Stimulated activated effector memory CD8-positive, alpha-beta T cell treated with anti-CD3 and anti-CD28 coated beads, Interleukin-12 subunit alpha, Interleukin-12 subunit beta, amount 100 ng/mL, for 72 hours (primary cell): ENCODE data around the gene PTPRF.
A peak's percentile ranks its signal among the peaks of the same experiment; 100 is the strongest.
"Not testable (repeated sequence)": the region's sequence is repeated elsewhere in the genome, so short reads cannot be mapped to it uniquely, and the experiment has no call there.

Experiments
- ATAC-seq: fragments of 150-1000 bp; cut with Tn5 transposase; 2 replicates; pipeline ENCODE4 v1.10.0; 2021
- DNase-seq, 2 donors: peaks; one replicate each; pipeline ENCODE4 v3.0.0; 2021 to 2022; ENCODE audit warnings: low spot score in 2 of 2
- H3K27ac Mint-ChIP-seq: one replicate; pipeline ENCODE4 v1.8.0; 2022; ENCODE audit warnings: mild to moderate bottlenecking, mixed read lengths
- H3K36me3 Mint-ChIP-seq: one replicate; pipeline ENCODE4 v1.8.0; 2022; ENCODE audit warnings: mild to moderate bottlenecking, mixed read lengths
- H3K4me1 Mint-ChIP-seq: one replicate; pipeline ENCODE4 v1.8.0; 2022; ENCODE audit warnings: mixed read lengths
- H3K4me3 Mint-ChIP-seq: one replicate; pipeline ENCODE4 v1.8.0; 2022; ENCODE audit warnings: mild to moderate bottlenecking, mixed read lengths
- H3K9me3 Mint-ChIP-seq: one replicate; pipeline ENCODE4 v1.8.0; 2022; ENCODE audit warnings: mixed read lengths

The PTPRF gene

GRCh38 chr1:43541141-43541540, 10.5 kb downstream of the PTPRF start:
- Mint-ChIP-seq H3K9me3 (no peaks in the 10 kb centered on the region), H3K4me1 (no peaks in the 10 kb centered on the region), H3K36me3 (no peaks in the 10 kb centered on the region), H3K27ac (no peak overlapping the region), H3K4me3 (no peak overlapping the region)
- DNase-seq (no peak), ATAC-seq (no peak)

GRCh38 chr1:43541721-43542401, 11.2 kb downstream of the PTPRF start:
- Mint-ChIP-seq H3K4me1 (no peaks in the 10 kb centered on the region), H3K4me3 (no peak overlapping the region), H3K36me3 (no peaks in the 10 kb centered on the region), H3K9me3 (no peaks in the 10 kb centered on the region), H3K27ac (no peak overlapping the region)
- DNase-seq (no peak), ATAC-seq (no peak)

GRCh38 chr1:43542527-43543458, 12.1 kb downstream of the PTPRF start:
- H3K36me3 Mint-ChIP-seq = no peaks in the 10 kb centered on the region
- no peak overlapping the region for H3K4me3 Mint-ChIP-seq
- no peaks in the 10 kb centered on the region for H3K4me1 Mint-ChIP-seq
- DNase-seq (no peak), ATAC-seq (no peak)
- no peak overlapping the region for H3K27ac Mint-ChIP-seq
- no peaks in the 10 kb centered on the region for H3K9me3 Mint-ChIP-seq

- H3K36me3 Mint-ChIP-seq = no peaks in the 10 kb centered on the region
- no peak overlapping the region for H3K4me3 Mint-ChIP-seq
- no peaks in the 10 kb centered on the region for H3K9me3 Mint-ChIP-seq
- H3K4me1 Mint-ChIP-seq = no peaks in the 10 kb centered on the region
- no peak for DNase-seq
- no peak for ATAC-seq
- no peak overlapping the region for H3K27ac Mint-ChIP-seq
Observed at GRCh38 chr1:43543567-43543966, 12.9 kb downstream of the PTPRF start.

GRCh38 chr1:43545339-43545694, 14.6 kb downstream of the PTPRF start:
- ATAC-seq (no peak), DNase-seq (no peak)
- Mint-ChIP-seq H3K4me1 (no peaks in the 10 kb centered on the region), H3K36me3 (no peaks in the 10 kb centered on the region), H3K27ac (no peak overlapping the region), H3K9me3 (no peaks in the 10 kb centered on the region), H3K4me3 (no peak overlapping the region)

- Mint-ChIP-seq H3K36me3 (no peaks in the 10 kb centered on the region), H3K27ac (no peak overlapping the region), H3K9me3 (no peaks in the 10 kb centered on the region), H3K4me3 (no peak overlapping the region), H3K4me1 (no peaks in the 10 kb centered on the region)
- ATAC-seq = no peak
- DNase-seq = no peak
Observed at GRCh38 chr1:43545695-43546387, 15.2 kb downstream of the PTPRF start.

- Mint-ChIP-seq H3K4me1 (no peaks in the 10 kb centered on the region), H3K27ac (no peak overlapping the region), H3K36me3 (no peaks in the 10 kb centered on the region), H3K9me3 (no peaks in the 10 kb centered on the region), H3K4me3 (no peak overlapping the region)
- DNase-seq = no peak
- ATAC-seq = no peak
Observed at GRCh38 chr1:43546388-43547100, 15.9 kb downstream of the PTPRF start.

- H3K36me3 Mint-ChIP-seq = no peaks in the 10 kb centered on the region
- no peaks in the 10 kb centered on the region for H3K4me1 Mint-ChIP-seq
- no peak for ATAC-seq
- no peak for DNase-seq
- H3K27ac Mint-ChIP-seq = no peak overlapping the region
- H3K4me3 Mint-ChIP-seq = no peak overlapping the region
- H3K9me3 Mint-ChIP-seq = no peaks in the 10 kb centered on the region
Observed at GRCh38 chr1:43547538-43548072, 16.9 kb downstream of the PTPRF start.

GRCh38 chr1:43548285-43549271, 17.9 kb downstream of the PTPRF start:
- DNase-seq = no peak
- no peaks in the 10 kb centered on the region for H3K36me3 Mint-ChIP-seq
- H3K4me3 Mint-ChIP-seq = no peak overlapping the region
- no peaks in the 10 kb centered on the region for H3K9me3 Mint-ChIP-seq
- no peaks in the 10 kb centered on the region for H3K4me1 Mint-ChIP-seq
- peak overlapping the region; percentile 63 for H3K27ac Mint-ChIP-seq
- no peak for ATAC-seq

GRCh38 chr1:43549394-43549793, 18.7 kb downstream of the PTPRF start:
- not testable (repeated sequence) for DNase-seq, ATAC-seq, H3K36me3 Mint-ChIP-seq, H3K9me3 Mint-ChIP-seq, H3K4me1 Mint-ChIP-seq
- Mint-ChIP-seq H3K4me3 (peak overlapping the region; percentile 36), H3K27ac (peak overlapping the region; percentile 63)

GRCh38 chr1:43549921-43550597, 19.4 kb downstream of the PTPRF start:
- Mint-ChIP-seq H3K4me1 (peaks cover 9% of the 10 kb centered on the region), H3K9me3 (no peaks in the 10 kb centered on the region), H3K36me3 (no peaks in the 10 kb centered on the region), H3K27ac (no peak overlapping the region), H3K4me3 (peak overlapping the region; percentile 36)
- ATAC-seq (peak; percentile 36), DNase-seq (no peak)

- Mint-ChIP-seq H3K27ac (no peak overlapping the region), H3K4me3 (peak overlapping the region; percentile 36), H3K9me3 (no peaks in the 10 kb centered on the region)
Observed at GRCh38 chr1:43550598-43551246, 20.0 kb downstream of the PTPRF start.

GRCh38 chr1:43551396-43551888, 20.8 kb downstream of the PTPRF start:
- H3K36me3 Mint-ChIP-seq = no peaks in the 10 kb centered on the region
- no peaks in the 10 kb centered on the region for H3K9me3 Mint-ChIP-seq
- no peak overlapping the region for H3K27ac Mint-ChIP-seq
- no peak for ATAC-seq
- peaks cover 9% of the 10 kb centered on the region for H3K4me1 Mint-ChIP-seq
- DNase-seq = no peak
- H3K4me3 Mint-ChIP-seq = no peak overlapping the region

More at GRCh38 chr1:43550598-43551246, 20.0 kb downstream of the PTPRF start:
- H3K36me3 Mint-ChIP-seq = no peaks in the 10 kb centered on the region
- peaks cover 9% of the 10 kb centered on the region for H3K4me1 Mint-ChIP-seq
- DNase-seq (no peak), ATAC-seq (no peak)
